Neural progenitor cell (in vitro differentiated cells): ENCODE measurements around the gene ZNF503.

Source experiments
- EZH2phosphoT487 ChIP-seq: fragments of 200-600 bp; sonication (generic); IDR thresholded peaks from 2 replicates; pipeline ENCODE4 v1.6.1; 2017; ENCODE audit warnings: antibody characterized with exemption
- TF ChIP-seq, protein P1 (sequence below): fragments of 200-600 bp; sonication (generic); IDR thresholded peaks from 2 replicates; pipeline ENCODE4 v1.5.1; 2017; ENCODE audit warnings: antibody characterized with exemption, mild to moderate bottlenecking

- TF ChIP-seq, protein P1, sequence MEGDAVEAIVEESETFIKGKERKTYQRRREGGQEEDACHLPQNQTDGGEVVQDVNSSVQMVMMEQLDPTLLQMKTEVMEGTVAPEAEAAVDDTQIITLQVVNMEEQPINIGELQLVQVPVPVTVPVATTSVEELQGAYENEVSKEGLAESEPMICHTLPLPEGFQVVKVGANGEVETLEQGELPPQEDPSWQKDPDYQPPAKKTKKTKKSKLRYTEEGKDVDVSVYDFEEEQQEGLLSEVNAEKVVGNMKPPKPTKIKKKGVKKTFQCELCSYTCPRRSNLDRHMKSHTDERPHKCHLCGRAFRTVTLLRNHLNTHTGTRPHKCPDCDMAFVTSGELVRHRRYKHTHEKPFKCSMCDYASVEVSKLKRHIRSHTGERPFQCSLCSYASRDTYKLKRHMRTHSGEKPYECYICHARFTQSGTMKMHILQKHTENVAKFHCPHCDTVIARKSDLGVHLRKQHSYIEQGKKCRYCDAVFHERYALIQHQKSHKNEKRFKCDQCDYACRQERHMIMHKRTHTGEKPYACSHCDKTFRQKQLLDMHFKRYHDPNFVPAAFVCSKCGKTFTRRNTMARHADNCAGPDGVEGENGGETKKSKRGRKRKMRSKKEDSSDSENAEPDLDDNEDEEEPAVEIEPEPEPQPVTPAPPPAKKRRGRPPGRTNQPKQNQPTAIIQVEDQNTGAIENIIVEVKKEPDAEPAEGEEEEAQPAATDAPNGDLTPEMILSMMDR, result no peak
- TF ChIP-seq EZH2phosphoT487, result no peak
Measured at GRCh38 chr10:75356484-75356883, 45.1 kb downstream of the ZNF503 start.
